Uterus (tissue), 2 donors: ENCODE measurements around the gene NEDD4L.

ENCODE experiments used
- POLR2A ChIP-seq, 2 donors: fragments of 450-650 bp; IDR thresholded peaks; one replicate each; pipeline ENCODE4 v1.6.1; 2016; ENCODE audit warnings: antibody characterized with exemption in 2 of 2, mild to moderate bottlenecking in 1 of 2, moderate library complexity in 1 of 2
- TF ChIP-seq, protein P1 (sequence below), 4 experiments: fragments of 200-600 bp in 2 of 4; fragments of 450-650 bp in 2 of 4; sonication (generic) in 2 of 4; IDR thresholded peaks; one replicate each; pipeline ENCODE4 v1.5.1; 2016 to 2019; ENCODE audit warnings: antibody characterized with exemption in 4 of 4, mild to moderate bottlenecking in 2 of 4, moderate library complexity in 1 of 4

- TF ChIP-seq, protein P1, sequence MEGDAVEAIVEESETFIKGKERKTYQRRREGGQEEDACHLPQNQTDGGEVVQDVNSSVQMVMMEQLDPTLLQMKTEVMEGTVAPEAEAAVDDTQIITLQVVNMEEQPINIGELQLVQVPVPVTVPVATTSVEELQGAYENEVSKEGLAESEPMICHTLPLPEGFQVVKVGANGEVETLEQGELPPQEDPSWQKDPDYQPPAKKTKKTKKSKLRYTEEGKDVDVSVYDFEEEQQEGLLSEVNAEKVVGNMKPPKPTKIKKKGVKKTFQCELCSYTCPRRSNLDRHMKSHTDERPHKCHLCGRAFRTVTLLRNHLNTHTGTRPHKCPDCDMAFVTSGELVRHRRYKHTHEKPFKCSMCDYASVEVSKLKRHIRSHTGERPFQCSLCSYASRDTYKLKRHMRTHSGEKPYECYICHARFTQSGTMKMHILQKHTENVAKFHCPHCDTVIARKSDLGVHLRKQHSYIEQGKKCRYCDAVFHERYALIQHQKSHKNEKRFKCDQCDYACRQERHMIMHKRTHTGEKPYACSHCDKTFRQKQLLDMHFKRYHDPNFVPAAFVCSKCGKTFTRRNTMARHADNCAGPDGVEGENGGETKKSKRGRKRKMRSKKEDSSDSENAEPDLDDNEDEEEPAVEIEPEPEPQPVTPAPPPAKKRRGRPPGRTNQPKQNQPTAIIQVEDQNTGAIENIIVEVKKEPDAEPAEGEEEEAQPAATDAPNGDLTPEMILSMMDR (IDR thresholded peaks at IDR 0.05): no peak
- TF ChIP-seq POLR2A (IDR thresholded peaks at IDR 0.05): no peak
Observed at GRCh38 chr18:58069721-58070292, 25.8 kb downstream of the NEDD4L start.
